Upper lobe of left lung (tissue), 4 donors: ENCODE results near the gene IL1R1.

Experiments used
- CTCF ChIP-seq, 6 experiments: fragments of 450-650 bp in 4 of 6; fragments of 200-600 bp in 2 of 6; sonication (generic) in 2 of 6; IDR thresholded peaks; one replicate each; pipeline ENCODE4 v1.5.1; 2016 to 2019; ENCODE audit warnings: antibody characterized with exemption in 6 of 6
- EP300 ChIP-seq, 4 donors: sonication (generic); formaldehyde crosslinking; IDR thresholded peaks; one replicate each; pipeline ENCODE4 v1.5.1; 2017; ENCODE audit warnings: antibody characterized with exemption in 4 of 4, control low read depth in 2 of 4
- POLR2A ChIP-seq, 4 donors: fragments of 450-650 bp; IDR thresholded peaks; one replicate each; pipeline ENCODE4 v1.5.1; 2016 to 2017; ENCODE audit warnings: antibody characterized with exemption in 4 of 4, mild to moderate bottlenecking in 2 of 4
- POLR2AphosphoS5 ChIP-seq, 2 donors: sonication (generic); formaldehyde crosslinking; IDR thresholded peaks; one replicate each; pipeline ENCODE4 v1.5.1; 2017; ENCODE audit warnings: antibody characterized with exemption in 2 of 2

GRCh38 chr2:102181376-102181775 lies 38.8 kb downstream of the IL1R1 start:
- TF ChIP-seq EP300 (IDR thresholded peaks at IDR 0.05) (no peak), CTCF (IDR thresholded peaks at IDR 0.05) (no peak), POLR2A (IDR thresholded peaks at IDR 0.05) (no peak), POLR2AphosphoS5 (IDR thresholded peaks at IDR 0.05) (no peak)
